LHCN-M2 (cell line): ENCODE results near the gene MSMP. TPM values are rescaled to one million over a fixed set of nuclear protein-coding genes. Genes with fewer than 3 reads are reported as not detected.

Source experiments
- DNase-seq: peaks from one replicate; pipeline ENCODE4 v3.0.0-alpha.2; 2012; ENCODE audit warnings: low read depth
- total RNA-seq: library from RNA; depleted of rRNA; stranded (reverse); fragments of >200 nt; gene quantifications from 2 replicates; pipeline ENCODE4 v1.2.3, GENCODE V29; 2014

Gene MSMP
- total RNA-seq, 1 experiment from 2014 or later = not detected

- DNase-seq = no peak
Observed at GRCh38 chr9:35723426-35723825, 30.6 kb downstream of the MSMP start.

GRCh38 chr9:35719546-35719945, 34.5 kb downstream of the MSMP start:
- no peak for DNase-seq

- no peak for DNase-seq
Observed at GRCh38 chr9:35718721-35719511, 35.2 kb downstream of the MSMP start.

GRCh38 chr9:35717132-35717870, 36.8 kb downstream of the MSMP start:
- no peak for DNase-seq

- DNase-seq = peak; percentile 23
Observed at GRCh38 chr9:35716230-35716629, 37.8 kb downstream of the MSMP start.

GRCh38 chr9:35714579-35715252, 39.4 kb downstream of the MSMP start:
- no peak for DNase-seq

- DNase-seq = no peak
Observed at GRCh38 chr9:35714123-35714522, 40.0 kb downstream of the MSMP start.

GRCh38 chr9:35713578-35713977, 40.5 kb downstream of the MSMP start:
- DNase-seq = no peak

GRCh38 chr9:35712762-35713400, 41.2 kb downstream of the MSMP start:
- no peak for DNase-seq

GRCh38 chr9:35711501-35712428, 42.3 kb downstream of the MSMP start:
- no peak for DNase-seq

- no peak for DNase-seq
Observed at GRCh38 chr9:35710818-35711500, 43.1 kb downstream of the MSMP start.

- no peak for DNase-seq
Observed at GRCh38 chr9:35708146-35708545, 45.9 kb downstream of the MSMP start.

GRCh38 chr9:35706951-35707350, 47.1 kb downstream of the MSMP start:
- DNase-seq = no peak

- no peak for DNase-seq
Observed at GRCh38 chr9:35705836-35706430, 48.1 kb downstream of the MSMP start.

- no peak for DNase-seq
Observed at GRCh38 chr9:35705372-35705771, 48.7 kb downstream of the MSMP start.

- no peak for DNase-seq
Observed at GRCh38 chr9:35703906-35704672, 50.0 kb downstream of the MSMP start.
